ENCODE results near the gene ACSL1. TPM values are rescaled to one million over a fixed set of nuclear protein-coding genes. Genes with fewer than 3 reads are reported as not detected.
"Not testable (repeated sequence)": the region's sequence is repeated elsewhere in the genome, so short reads cannot be mapped to it uniquely, and the experiment has no call there.

ACSL1 gene
- total and polyA plus RNA-seq, 9 donors = 12.0 to 47.9 (median 19.8) TPM

DNA sequence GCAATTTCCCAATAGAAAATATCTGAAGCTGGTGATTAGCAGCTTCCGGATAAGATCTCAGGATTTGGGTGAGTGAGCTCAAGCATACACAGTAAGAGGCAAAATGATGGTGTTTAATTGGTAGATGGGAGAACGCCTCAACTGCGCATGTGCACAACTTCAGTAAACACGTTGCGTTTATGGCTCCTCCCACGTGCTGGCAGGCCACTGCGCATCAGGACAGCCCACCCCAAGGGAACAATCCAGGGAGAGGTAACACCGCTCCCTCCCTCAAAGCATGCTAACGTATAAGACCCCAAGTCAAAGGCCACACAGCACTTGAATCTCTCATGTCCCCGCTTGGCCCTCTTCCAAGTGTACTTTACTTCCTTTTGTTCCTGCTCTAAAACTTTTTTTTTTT is 81.5 kb downstream of the ACSL1 start:
- no peak for DNase-seq
- Histone ChIP-seq H3K9me3 (no peaks in the 10 kb centered on the region), H3K27ac (no peak overlapping the region), H3K36me3 (no peaks in the 10 kb centered on the region), H3K4me1 (ENCODE audit: insufficient read depth) (peaks cover 10% of the 10 kb centered on the region), H3K27me3 (no peaks in the 10 kb centered on the region), H3K4me3 (no peak overlapping the region)
- TF ChIP-seq CTCF (IDR thresholded peaks at IDR 0.05) = no peak
- 91 to 93% (median 91%) methylated on average over 10 of the region's 10 CpGs for WGBS, 3 donors
- intact Hi-C loops (cut with DNase I) = loop anchor here in 1 of 4 donors (10.0 kb wide), 1 partner anchor 261 kb away; no protein-coding TSS in a partner anchor

- no peak for DNase-seq
- Histone ChIP-seq H3K36me3 (no peaks in the 10 kb centered on the region), H3K4me3 (no peak overlapping the region), H3K4me1 (ENCODE audit: insufficient read depth) (peaks cover 10% of the 10 kb centered on the region), H3K27me3 (no peaks in the 10 kb centered on the region), H3K9me3 (no peaks in the 10 kb centered on the region), H3K27ac (no peak overlapping the region)
- WGBS, 3 donors = 86 to 92% (median 90%) methylated on average over 4 of the region's 4 CpGs
- intact Hi-C loops (cut with DNase I) = loop anchor here in 1 of 4 donors (10.0 kb wide), 1 partner anchor 261 kb away; no protein-coding TSS in a partner anchor
- TF ChIP-seq POLR2A (IDR thresholded peaks at IDR 0.05) (no peak), CTCF (IDR thresholded peaks at IDR 0.05) (no peak), EP300 (IDR thresholded peaks at IDR 0.05) (no peak)
Observed at GRCh38 chr4:184743650-184744049, 82.1 kb downstream of the ACSL1 start.

DNA sequence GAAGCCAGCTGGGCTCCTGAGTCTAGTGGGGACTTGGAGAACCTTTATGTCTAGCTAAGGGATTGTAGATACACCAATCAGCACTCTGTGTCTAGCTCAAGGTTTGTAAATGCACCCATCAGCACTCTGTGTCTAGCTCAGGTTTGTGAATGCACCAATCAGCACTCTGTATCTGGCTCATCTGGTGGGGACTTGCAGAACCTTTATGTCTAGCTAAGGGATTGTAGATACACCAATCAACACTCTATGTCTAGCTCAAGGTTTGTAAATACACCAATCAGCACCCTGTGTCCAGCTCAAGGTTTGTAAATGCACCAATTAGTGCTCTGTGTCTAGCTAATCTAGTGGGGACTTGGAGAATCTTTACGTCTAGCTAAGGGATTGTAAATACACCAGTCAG is 84.1 kb downstream of the ACSL1 start:
- not testable (repeated sequence) for H3K27ac ChIP-seq; DNase-seq; H3K4me3 ChIP-seq; H3K9me3 ChIP-seq; H3K4me1 ChIP-seq (ENCODE audit: insufficient read depth); H3K36me3 ChIP-seq; H3K27me3 ChIP-seq
- intact Hi-C loops (cut with DNase I) = loop anchor here in 1 of 4 donors (10.0 kb wide), 1 partner anchor 263 kb away; no protein-coding TSS in a partner anchor
- 67 to 74% (median 68%) methylated on average over 1 of the region's 1 CpG for WGBS, 3 donors

DNA sequence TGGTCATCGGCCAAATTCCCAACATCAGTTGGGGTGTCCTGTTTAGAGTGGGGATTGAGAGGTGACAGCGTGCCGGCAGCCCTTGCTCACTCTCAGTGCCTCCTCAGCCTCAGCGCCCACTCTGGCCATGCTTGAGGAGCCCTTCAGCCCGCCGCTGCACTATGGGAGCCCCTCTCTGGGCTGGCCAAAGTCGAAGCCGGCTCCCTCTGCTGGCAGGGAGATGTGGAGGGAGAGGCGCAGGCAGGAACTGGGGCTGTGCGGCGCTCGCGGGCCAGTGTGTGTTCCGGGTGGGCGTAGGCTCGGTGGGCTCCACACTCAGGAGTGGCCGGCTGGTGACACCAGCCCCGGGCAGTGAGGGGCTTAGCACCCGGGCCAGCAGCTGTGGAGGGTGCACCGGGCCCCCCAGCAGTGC is 84.8 kb downstream of the ACSL1 start:
- H3K27ac ChIP-seq = no peak overlapping the region
- H3K9me3 ChIP-seq = no peaks in the 10 kb centered on the region
- no peaks in the 10 kb centered on the region for H3K36me3 ChIP-seq
- DNase-seq = no peak
- no peaks in the 10 kb centered on the region for H3K27me3 ChIP-seq
- no peak for TF ChIP-seq CTCF (IDR thresholded peaks at IDR 0.05)
- no peak for TF ChIP-seq EP300 (IDR thresholded peaks at IDR 0.05)
- no peak for TF ChIP-seq POLR2A (IDR thresholded peaks at IDR 0.05)
- peaks cover 2% of the 10 kb centered on the region for H3K4me1 ChIP-seq (ENCODE audit: insufficient read depth)
- WGBS, 3 donors = 96 to 98% (median 97%) methylated on average over 20 of the region's 20 CpGs
- intact Hi-C loops (cut with DNase I) = loop anchor here in 1 of 4 donors (10.0 kb wide), 1 partner anchor 264 kb away; no protein-coding TSS in a partner anchor
- H3K4me3 ChIP-seq = no peak overlapping the region

DNA sequence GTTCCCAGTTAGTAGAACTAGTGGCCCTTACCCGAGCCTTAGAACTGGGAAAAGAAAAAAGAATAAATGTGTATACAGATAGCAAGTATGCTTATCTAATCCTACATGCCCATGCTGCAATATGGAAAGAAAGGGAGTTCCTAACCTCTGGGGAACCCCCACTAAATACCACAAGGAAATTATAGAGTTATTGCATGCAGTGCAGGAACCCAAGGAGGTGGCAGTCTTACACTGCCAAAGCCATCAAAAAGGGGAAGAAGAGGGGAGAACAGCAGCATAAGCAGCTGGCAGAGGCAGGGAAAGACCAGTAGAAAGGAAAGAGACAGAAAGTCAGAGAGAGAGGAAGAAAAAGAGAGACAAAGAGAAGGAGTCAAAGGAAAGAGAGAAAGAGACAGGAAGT is 86.2 kb downstream of the ACSL1 start:
- H3K4me1 ChIP-seq (ENCODE audit: insufficient read depth); H3K27ac ChIP-seq; DNase-seq; intact Hi-C loops (cut with DNase I); H3K9me3 ChIP-seq; H3K27me3 ChIP-seq; H3K4me3 ChIP-seq; H3K36me3 ChIP-seq: not testable (repeated sequence)
- 60 to 77% (median 63%) methylated on average over 1 of the region's 1 CpG for WGBS, 3 donors

Data from ovary (tissue), 9 donors.